CD4-positive, alpha-beta T cell (primary cell): ENCODE data around the gene DRAP1. TPM values are rescaled to one million over a fixed set of nuclear protein-coding genes. Genes with fewer than 3 reads are reported as not detected.

Experiments used
- ATAC-seq: fragments of 200-7000 bp; cut with Tn5 transposase; one replicate; pipeline ENCODE4 v1.10.0; 2022; ENCODE audit warnings: mild to moderate bottlenecking; ENCODE audit not compliant: poor library complexity
- CTCF ChIA-PET: fragments of 350-600 bp; sonication (Branson Sonifier 250); formaldehyde crosslinking; loops from one replicate; lab custom pipeline; 2021; ENCODE audit warnings: antibody characterized with exemption, inconsistent platforms; lab: Charles Lee
- POLR2A ChIA-PET: fragments of 350-600 bp; sonication (Branson Sonifier 250); formaldehyde crosslinking; loops from one replicate; lab custom pipeline; 2021; ENCODE audit warnings: antibody characterized with exemption, inconsistent platforms; lab: Charles Lee
- DNase-seq, 14 experiments: peaks; one replicate each; pipeline ENCODE4 v3.0.0-alpha.2; 2013 to 2020; ENCODE audit warnings: mixed read lengths in 2 of 14
- H3K27ac ChIP-seq, 2 donors: one replicate each; pipeline versions ENCODE4 v1.5.1 to v1.7.0; 2013; ENCODE audit warnings: low read length in 2 of 2, low read depth in 1 of 2, mild to moderate bottlenecking in 1 of 2
- H3K27me3 ChIP-seq, 2 experiments: 1 replicate in 1 of 2; 2 replicates in 1 of 2; pipeline versions ENCODE4 v1.6.1 to v1.7.0; 2013; ENCODE audit warnings: low read length in 2 of 2, control low read depth in 1 of 2, mild to moderate bottlenecking in 1 of 2, moderate library complexity in 1 of 2; ENCODE audit not compliant: insufficient read depth in 2 of 2, control insufficient read depth in 1 of 2
- H3K36me3 ChIP-seq: one replicate; pipeline ENCODE4 v1.6.1; 2013; ENCODE audit warnings: low read length, control low read depth; ENCODE audit not compliant: insufficient read depth
- H3K4me1 ChIP-seq: one replicate; pipeline ENCODE4 v1.6.1; 2013; ENCODE audit warnings: low read length, control low read depth; ENCODE audit not compliant: insufficient read depth
- H3K4me3 ChIP-seq: one replicate; pipeline ENCODE4 v1.5.1; 2013; ENCODE audit warnings: mild to moderate bottlenecking, low read length, moderate library complexity
- H3K9me3 ChIP-seq, 2 experiments: 1 replicate in 1 of 2; 2 replicates in 1 of 2; pipeline versions ENCODE4 v1.6.1 to v1.7.0; 2013; ENCODE audit warnings: low read length in 2 of 2, mild to moderate bottlenecking in 2 of 2, control low read depth in 1 of 2, moderate library complexity in 1 of 2; ENCODE audit not compliant: control insufficient read depth in 1 of 2, insufficient read depth in 1 of 2
- H3K27ac Mint-ChIP-seq: one replicate; pipeline ENCODE4 v1.8.0; 2020; ENCODE audit warnings: mixed read lengths
- H3K27me3 Mint-ChIP-seq: one replicate; pipeline ENCODE4 v1.8.0; 2021; ENCODE audit warnings: mixed read lengths
- H3K36me3 Mint-ChIP-seq: one replicate; pipeline ENCODE4 v1.8.0; 2021; ENCODE audit warnings: low read depth, mixed read lengths
- H3K4me1 Mint-ChIP-seq: one replicate; pipeline ENCODE4 v1.8.0; 2021; ENCODE audit warnings: low read depth, mixed read lengths
- H3K4me3 Mint-ChIP-seq: one replicate; pipeline ENCODE4 v1.8.0; 2020; ENCODE audit warnings: mild to moderate bottlenecking, mixed read lengths
- H3K9me3 Mint-ChIP-seq: one replicate; pipeline ENCODE4 v1.8.0; 2020; ENCODE audit warnings: mixed read lengths
- CTCF ChIP-seq: fragments of 200-600 bp; IDR thresholded peaks from one replicate; pipeline ENCODE4 v1.8.0; 2022; ENCODE audit warnings: antibody characterized with exemption, mild to moderate bottlenecking
- intact Hi-C, 2 experiments: fragments of 100-400 bp; cut with DNase I in 1 of 2; cut with micrococcal nuclease in 1 of 2; formaldehyde crosslinking; loops; one replicate each; pipeline versions ENCODE4 v1.15.1 to v1.9.0; 2023 to 2025; cut with DNase I, micrococcal nuclease
- total RNA-seq, 174 experiments: library from RNA in 2 of 174; stranded (reverse) in 2 of 174; gene quantifications; one replicate each; pipeline ENCODE4 v1.2.3 and lab custom pipeline; 2021 to 2026

The DRAP1 gene
- total RNA-seq, 2 experiments from 2014 or later, result 58.6 to 59.1 TPM

- ChIA-PET CTCF (no interaction called here), POLR2A (no interaction called here)
- Mint-ChIP-seq H3K9me3 (no peaks in the 10 kb centered on the region), H3K27me3 (no peaks in the 10 kb centered on the region), H3K36me3 (no peaks in the 10 kb centered on the region), H3K4me3 (no peak overlapping the region), H3K4me1 (no peaks in the 10 kb centered on the region), H3K27ac (no peak overlapping the region)
- no peak for TF ChIP-seq CTCF
- Histone ChIP-seq H3K9me3 (no peaks in the 10 kb centered on the region), H3K27ac (no peak overlapping the region), H3K36me3 (no peaks in the 10 kb centered on the region), H3K27me3 (no peaks in the 10 kb centered on the region), H3K4me3 (no peak overlapping the region), H3K4me1 (peaks cover 2% of the 10 kb centered on the region)
- DNase-seq (no peak), ATAC-seq (no peak)
- intact Hi-C loops, result no loop called here
These were observed 25.5 kb downstream of the DRAP1 start for GRCh38 chr11:65944767-65945166.

GRCh38 chr11:65945430-65945911 lies 26.2 kb downstream of the DRAP1 start, which contains the start of gene TSGA10IP:
Gene TSGA10IP, plus strand, starts transcription at chr11:65945480. Its CDS starts 196 bp downstream, at chr11:65945676.
- DNase-seq (no peak), ATAC-seq (no peak)
- POLR2A ChIA-PET, result no interaction called here
- H3K9me3 ChIP-seq, result no peaks in the 10 kb centered on the region
- no peak within 1 kb of the TSS for H3K4me3 Mint-ChIP-seq
- H3K27ac ChIP-seq, result no peak within 1 kb of the TSS
- CTCF ChIA-PET, result no interaction called here
- H3K9me3 Mint-ChIP-seq, result no peaks in the 10 kb centered on the region
- no peak within 1 kb of the TSS for H3K4me3 ChIP-seq
- no peak within 1 kb of the TSS for H3K27ac Mint-ChIP-seq
- intact Hi-C loops, result no loop called here
- no peaks in the 10 kb centered on the region for H3K4me1 Mint-ChIP-seq
- no peaks in the 10 kb centered on the region for H3K27me3 ChIP-seq
- H3K4me1 ChIP-seq, result peaks cover 2% of the 10 kb centered on the region
- no peak for TF ChIP-seq CTCF
- no peaks in the 10 kb centered on the region for H3K36me3 Mint-ChIP-seq
- no peaks in the 10 kb centered on the region for H3K36me3 ChIP-seq
- H3K27me3 Mint-ChIP-seq, result no peaks in the 10 kb centered on the region

GRCh38 chr11:65945941-65946558 lies 26.8 kb downstream of the DRAP1 start:
- Mint-ChIP-seq H3K4me3 (no peak overlapping the region), H3K4me1 (no peaks in the 10 kb centered on the region), H3K9me3 (no peaks in the 10 kb centered on the region), H3K27ac (no peak overlapping the region), H3K36me3 (no peaks in the 10 kb centered on the region), H3K27me3 (no peaks in the 10 kb centered on the region)
- Histone ChIP-seq H3K4me1 (peaks cover 2% of the 10 kb centered on the region), H3K27me3 (no peaks in the 10 kb centered on the region), H3K9me3 (no peaks in the 10 kb centered on the region), H3K4me3 (no peak overlapping the region), H3K27ac (no peak overlapping the region), H3K36me3 (no peaks in the 10 kb centered on the region)
- DNase-seq (no peak), ATAC-seq (no peak)
- intact Hi-C loops, result no loop called here
- ChIA-PET POLR2A (no interaction called here), CTCF (no interaction called here)
- TF ChIP-seq CTCF, result no peak
